DOHH2 (cell line): ENCODE data around the gene IGDCC3.

ENCODE experiments used
- EZH2phosphoT487 ChIP-seq: fragments of 200-600 bp; sonication (generic); IDR thresholded peaks from 2 replicates; pipeline ENCODE4 v1.6.1; 2017; ENCODE audit warnings: borderline replicate concordance, mild to moderate bottlenecking, antibody characterized with exemption, low read length, moderate library complexity, mixed read lengths
- TF ChIP-seq, protein P1 (sequence below): fragments of 200-600 bp; sonication (generic); IDR thresholded peaks from one replicate; pipeline ENCODE4 v1.5.1; 2014; ENCODE audit warnings: antibody characterized with exemption, mild to moderate bottlenecking, low read depth, low read length; ENCODE audit not compliant: poor library complexity, severe bottlenecking

DNA sequence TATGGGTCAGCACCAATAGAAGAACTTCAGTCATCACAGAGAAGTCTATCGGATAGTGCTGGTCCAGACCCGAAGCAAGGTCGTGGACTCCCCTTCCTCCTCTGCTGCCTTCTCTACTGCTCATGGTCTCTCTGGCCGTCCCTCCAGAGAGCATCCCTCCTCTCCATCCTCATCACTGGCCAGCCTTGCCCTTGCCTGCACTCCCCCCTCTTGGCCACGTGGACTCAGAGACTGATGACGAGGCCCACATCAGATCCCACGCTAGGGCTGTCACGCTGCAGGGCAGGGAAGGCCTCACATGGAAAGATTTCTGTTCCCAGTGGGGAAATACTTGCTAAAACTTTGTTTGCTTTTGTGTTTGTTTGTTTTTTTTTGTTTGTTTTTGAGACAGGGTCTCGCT, 35.3 kb downstream of the IGDCC3 start:
- TF ChIP-seq, protein P1, sequence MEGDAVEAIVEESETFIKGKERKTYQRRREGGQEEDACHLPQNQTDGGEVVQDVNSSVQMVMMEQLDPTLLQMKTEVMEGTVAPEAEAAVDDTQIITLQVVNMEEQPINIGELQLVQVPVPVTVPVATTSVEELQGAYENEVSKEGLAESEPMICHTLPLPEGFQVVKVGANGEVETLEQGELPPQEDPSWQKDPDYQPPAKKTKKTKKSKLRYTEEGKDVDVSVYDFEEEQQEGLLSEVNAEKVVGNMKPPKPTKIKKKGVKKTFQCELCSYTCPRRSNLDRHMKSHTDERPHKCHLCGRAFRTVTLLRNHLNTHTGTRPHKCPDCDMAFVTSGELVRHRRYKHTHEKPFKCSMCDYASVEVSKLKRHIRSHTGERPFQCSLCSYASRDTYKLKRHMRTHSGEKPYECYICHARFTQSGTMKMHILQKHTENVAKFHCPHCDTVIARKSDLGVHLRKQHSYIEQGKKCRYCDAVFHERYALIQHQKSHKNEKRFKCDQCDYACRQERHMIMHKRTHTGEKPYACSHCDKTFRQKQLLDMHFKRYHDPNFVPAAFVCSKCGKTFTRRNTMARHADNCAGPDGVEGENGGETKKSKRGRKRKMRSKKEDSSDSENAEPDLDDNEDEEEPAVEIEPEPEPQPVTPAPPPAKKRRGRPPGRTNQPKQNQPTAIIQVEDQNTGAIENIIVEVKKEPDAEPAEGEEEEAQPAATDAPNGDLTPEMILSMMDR = no peak
- TF ChIP-seq EZH2phosphoT487 = no peak
